A673 (cell line): Measurements from ENCODE around the gene EFCAB11. TPM values are rescaled to one million over a fixed set of nuclear protein-coding genes. Genes with fewer than 3 reads are reported as not detected.

Experiments
- BruUV-seq: library from RNA; stranded (reverse); fragments of 400-500 nt; replicated peaks from 2 replicates; lab custom pipeline; 2021; lab: Mats Ljungman, UMichigan
- CTCF ChIA-PET: fragments of 300-600 bp; sonication (Branson Sonifier 250); formaldehyde crosslinking; loops from one replicate; lab custom pipeline; 2022; ENCODE audit warnings: antibody characterized with exemption; lab: Charles Lee
- POLR2A ChIA-PET: fragments of 300-600 bp; sonication (Branson Sonifier 250); formaldehyde crosslinking; loops from one replicate; lab custom pipeline; 2022; ENCODE audit warnings: antibody characterized with exemption; ENCODE audit not compliant: low non-redundant PET; lab: Charles Lee
- DNase-seq: peaks from one replicate; pipeline ENCODE4 v3.0.0-alpha.2; 2015; ENCODE audit warnings: low spot score
- H3K27ac ChIP-seq: fragments of 200-600 bp; sonication (generic); 2 replicates; pipeline ENCODE4 v1.5.1; 2016; ENCODE audit warnings: mixed run types, low read depth, mild to moderate bottlenecking, mixed read lengths, antibody characterized with exemption, low read length; ENCODE audit not compliant: poor library complexity, severe bottlenecking
- H3K27me3 ChIP-seq: fragments of 200-600 bp; sonication (generic); replicated peaks from 2 replicates; pipeline ENCODE4 v1.6.1; 2017; ENCODE audit warnings: mixed run types, low read depth, mild to moderate bottlenecking, mixed read lengths, antibody characterized with exemption, low read length; ENCODE audit not compliant: insufficient read depth, poor library complexity
- H3K36me3 ChIP-seq: fragments of 200-600 bp; sonication (generic); 2 replicates; pipeline ENCODE4 v1.6.1; 2016; ENCODE audit warnings: mixed run types, mild to moderate bottlenecking, mixed read lengths, antibody characterized with exemption, low read length; ENCODE audit not compliant: insufficient read depth, poor library complexity, severe bottlenecking
- H3K4me1 ChIP-seq: fragments of 200-600 bp; sonication (generic); 2 replicates; pipeline ENCODE4 v1.6.1; 2017; ENCODE audit warnings: mixed run types, mild to moderate bottlenecking, mixed read lengths, antibody characterized with exemption, low read length; ENCODE audit not compliant: insufficient read depth, poor library complexity, severe bottlenecking
- H3K4me3 ChIP-seq: fragments of 200-600 bp; sonication (generic); 2 replicates; pipeline ENCODE4 v1.5.1; 2016; ENCODE audit warnings: low read depth, mixed run types, mild to moderate bottlenecking, mixed read lengths, low read length; ENCODE audit not compliant: poor library complexity, severe bottlenecking
- H3K9me3 ChIP-seq: fragments of 200-600 bp; sonication (generic); 2 replicates; pipeline ENCODE4 v1.6.1; 2016; ENCODE audit warnings: mixed run types, low read depth, mild to moderate bottlenecking, mixed read lengths, antibody characterized with exemption, low read length; ENCODE audit not compliant: poor library complexity, severe bottlenecking
- EZH2 ChIP-seq: fragments of 200-600 bp; sonication (generic); IDR thresholded peaks from 2 replicates; pipeline ENCODE4 v1.6.1; 2017; ENCODE audit warnings: borderline replicate concordance, low read depth, mild to moderate bottlenecking, mixed read lengths, antibody characterized with exemption, low read length; ENCODE audit not compliant: poor library complexity, severe bottlenecking
- intact Hi-C: fragments of 100-400 bp; cut with micrococcal nuclease; formaldehyde crosslinking; loops from one replicate; pipeline ENCODE4 v1.10.0; 2022; ENCODE audit not compliant: unreplicated experiment
- total RNA-seq: library from RNA; stranded (reverse); gene quantifications from 2 replicates; pipeline ENCODE4 v1.2.3, GENCODE V29; 2021
- TF ChIP-seq, protein P1 (sequence below): fragments of 300-800, 200-600 bp; sonication (generic); conservative IDR thresholded peaks from 2 replicates; pipeline ENCODE4 v1.5.1; 2017; ENCODE audit warnings: low read depth, mild to moderate bottlenecking, antibody characterized with exemption, low read length, moderate library complexity, mixed read lengths

EFCAB11 gene
- total RNA-seq, 1 experiment from 2014 or later = 8.4 TPM

DNA sequence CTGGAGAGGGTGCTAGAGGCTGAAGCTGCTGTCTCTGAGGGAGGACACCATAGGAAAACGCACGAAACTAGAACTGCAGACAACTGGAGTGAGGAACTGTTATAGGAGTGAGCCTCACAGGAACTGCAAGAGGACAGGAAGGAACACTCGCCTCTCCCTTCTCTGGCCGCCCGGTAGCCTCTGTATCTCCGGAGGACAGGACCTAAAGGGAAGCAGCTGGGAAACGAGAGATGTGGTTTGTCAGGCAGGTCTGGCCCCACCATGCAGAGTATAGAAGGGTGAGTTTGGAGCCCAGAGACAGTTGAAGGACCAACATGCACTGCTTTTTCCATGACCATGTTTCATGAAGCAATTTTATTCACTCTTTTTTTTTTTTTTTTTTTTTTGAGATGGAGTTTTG is 127.3 kb downstream of the EFCAB11 start:
- TF ChIP-seq, protein P1, sequence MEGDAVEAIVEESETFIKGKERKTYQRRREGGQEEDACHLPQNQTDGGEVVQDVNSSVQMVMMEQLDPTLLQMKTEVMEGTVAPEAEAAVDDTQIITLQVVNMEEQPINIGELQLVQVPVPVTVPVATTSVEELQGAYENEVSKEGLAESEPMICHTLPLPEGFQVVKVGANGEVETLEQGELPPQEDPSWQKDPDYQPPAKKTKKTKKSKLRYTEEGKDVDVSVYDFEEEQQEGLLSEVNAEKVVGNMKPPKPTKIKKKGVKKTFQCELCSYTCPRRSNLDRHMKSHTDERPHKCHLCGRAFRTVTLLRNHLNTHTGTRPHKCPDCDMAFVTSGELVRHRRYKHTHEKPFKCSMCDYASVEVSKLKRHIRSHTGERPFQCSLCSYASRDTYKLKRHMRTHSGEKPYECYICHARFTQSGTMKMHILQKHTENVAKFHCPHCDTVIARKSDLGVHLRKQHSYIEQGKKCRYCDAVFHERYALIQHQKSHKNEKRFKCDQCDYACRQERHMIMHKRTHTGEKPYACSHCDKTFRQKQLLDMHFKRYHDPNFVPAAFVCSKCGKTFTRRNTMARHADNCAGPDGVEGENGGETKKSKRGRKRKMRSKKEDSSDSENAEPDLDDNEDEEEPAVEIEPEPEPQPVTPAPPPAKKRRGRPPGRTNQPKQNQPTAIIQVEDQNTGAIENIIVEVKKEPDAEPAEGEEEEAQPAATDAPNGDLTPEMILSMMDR = no peak
- no peak for TF ChIP-seq EZH2
- no peak overlapping the region for H3K27ac ChIP-seq
- no peaks in the 10 kb centered on the region for H3K4me1 ChIP-seq
- ChIA-PET CTCF (no interaction called here), POLR2A (no interaction called here)
- no peaks in the 10 kb centered on the region for H3K36me3 ChIP-seq
- H3K9me3 ChIP-seq = no peaks in the 10 kb centered on the region
- intact Hi-C loops = no loop called here
- BruUV-seq = no TSS peak
- no peak overlapping the region for H3K4me3 ChIP-seq
- H3K27me3 ChIP-seq = no peaks in the 10 kb centered on the region
- no peak for DNase-seq

DNA sequence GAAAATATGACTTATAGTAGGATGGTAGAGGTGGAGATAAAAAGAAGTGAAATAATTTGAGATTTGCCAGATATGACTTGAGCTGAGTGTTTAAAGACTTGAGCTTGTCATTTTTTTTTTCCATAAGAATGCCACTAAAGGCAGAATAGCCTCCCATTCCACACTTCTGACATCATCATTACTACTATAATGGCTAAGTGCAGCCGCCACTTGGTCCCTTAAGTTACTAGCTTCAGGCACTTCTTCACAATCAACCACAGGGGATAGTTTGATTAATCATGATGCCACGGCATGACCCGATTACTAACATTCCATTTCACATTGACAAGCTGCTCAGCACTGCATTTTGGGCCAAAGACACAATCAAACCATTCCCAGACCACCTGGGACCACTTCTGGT is 127.9 kb downstream of the EFCAB11 start:
- CTCF ChIA-PET = no interaction called here
- TF ChIP-seq, protein P1 = no peak
- TF ChIP-seq EZH2 = no peak
- no peaks in the 10 kb centered on the region for H3K4me1 ChIP-seq
- H3K27ac ChIP-seq = no peak overlapping the region
- no peak for DNase-seq
- intact Hi-C loops = no loop called here
- POLR2A ChIA-PET = no interaction called here
- no peaks in the 10 kb centered on the region for H3K9me3 ChIP-seq
- no peak overlapping the region for H3K4me3 ChIP-seq
- no peaks in the 10 kb centered on the region for H3K27me3 ChIP-seq
- BruUV-seq = no TSS peak
- no peaks in the 10 kb centered on the region for H3K36me3 ChIP-seq

DNA sequence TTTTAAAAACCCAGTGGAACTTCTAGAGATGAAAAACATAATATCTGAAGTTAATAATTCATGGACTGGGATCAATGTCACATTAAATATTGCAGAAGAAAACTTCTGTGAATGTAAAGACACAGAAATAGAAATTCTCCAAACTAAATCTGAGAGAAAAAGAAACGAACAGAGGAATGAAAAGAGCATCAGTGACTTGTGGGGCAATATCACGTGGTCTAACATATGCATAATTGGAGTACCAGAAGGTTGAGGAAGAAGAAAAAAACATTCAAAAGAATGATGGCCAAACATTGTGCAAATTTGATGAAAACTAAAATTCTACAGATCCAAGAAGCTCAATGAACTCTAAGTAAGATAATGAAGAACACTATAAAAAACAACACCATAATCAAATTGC is 130.8 kb downstream of the EFCAB11 start:
- intact Hi-C loops = no loop called here
- DNase-seq = no peak
- TF ChIP-seq, protein P1 = no peak
- TF ChIP-seq EZH2 = no peak
- Histone ChIP-seq H3K9me3 (no peaks in the 10 kb centered on the region), H3K36me3 (no peaks in the 10 kb centered on the region), H3K4me1 (no peaks in the 10 kb centered on the region), H3K4me3 (no peak overlapping the region), H3K27me3 (no peaks in the 10 kb centered on the region), H3K27ac (no peak overlapping the region)
- no TSS peak for BruUV-seq
- CTCF ChIA-PET = no interaction called here
- POLR2A ChIA-PET = no interaction called here
